Right lobe of liver (tissue), 6 donors: ENCODE results near the gene ZFAND3. TPM values are rescaled to one million over a fixed set of nuclear protein-coding genes. Genes with fewer than 3 reads are reported as not detected.

Experiments used
- ATAC-seq, 4 donors: fragments of 200-7000 bp; cut with Tn5 transposase; one replicate each; pipeline ENCODE4 v1.9.1; 2020; ENCODE audit warnings: mild to moderate bottlenecking in 4 of 4, moderate library complexity in 4 of 4
- DNase-seq, 3 donors: peaks; one replicate each; pipeline ENCODE4 v3.0.0-alpha.2; 2020
- H3K27ac ChIP-seq, 3 donors: fragments of 200-600 bp; one replicate each; pipeline ENCODE4 v1.8.0; 2022
- H3K27me3 ChIP-seq, 2 donors: fragments of 200-600 bp; one replicate each; pipeline ENCODE4 v1.8.0; 2022
- H3K36me3 ChIP-seq, 4 donors: fragments of 200-600 bp; sonication (generic) in 1 of 4; one replicate each; pipeline versions ENCODE4 v1.5.1 to v1.8.0; 2017 to 2022; ENCODE audit warnings: control low read depth in 1 of 4
- H3K4me1 ChIP-seq, 4 donors: fragments of 200-600 bp; sonication (generic) in 1 of 4; one replicate each; pipeline versions ENCODE4 v1.5.1 to v1.8.0; 2017 to 2022; ENCODE audit warnings: control low read depth in 1 of 4
- H3K4me3 ChIP-seq, 3 donors: fragments of 200-600 bp; one replicate each; pipeline ENCODE4 v1.8.0; 2022
- H3K9me3 ChIP-seq, 4 donors: fragments of 200-600 bp; sonication (generic) in 1 of 4; one replicate each; pipeline versions ENCODE4 v1.5.1 to v1.8.0; 2017 to 2022; ENCODE audit warnings: control low read depth in 1 of 4
- POLR2A ChIP-seq: fragments of 450-650 bp; IDR thresholded peaks from one replicate; pipeline ENCODE4 v1.6.1; 2017; ENCODE audit warnings: antibody characterized with exemption, mild to moderate bottlenecking
- WGBS: methylation state at CpG from one replicate; pipeline ENCODE4 v1.1.6; 2018; ENCODE audit warnings: low coverage, low lambda C conversion rate; ENCODE audit not compliant: insufficient coverage; ENCODE audit errors: missing lambda C conversion rate; 5-methylcytosine and 5-hydroxymethylcytosine counted together
- intact Hi-C, 2 donors: fragments of 100-400 bp; cut with DNase I; formaldehyde crosslinking; loops; one replicate each; pipeline versions ENCODE4 v1.11.2 to v1.14.1; 2022
- total RNA-seq, 6 experiments: library from RNA; depleted of rRNA in 2 of 6; stranded (reverse); fragments of >200 nt in 2 of 6; fragmentation: NEBNext Ultra II Directional in 3 of 6; extraction: Animal tissue kit (Norgen Biotek cat#: 25700) in 3 of 6; gene quantifications; one replicate each; pipeline versions ENCODE4 v1.1.0 to v1.2.4, GENCODE V29; 2016 to 2023
- TF ChIP-seq, protein P1 (sequence below), 4 donors: fragments of 200-600 bp in 3 of 4; fragments of 450-650 bp in 1 of 4; IDR thresholded peaks; one replicate each; pipeline versions ENCODE4 v1.5.1 to v1.8.0; 2016 to 2022; ENCODE audit warnings: antibody characterized with exemption in 4 of 4, mild to moderate bottlenecking in 2 of 4
- donor health status: DM: no; HTN: yes; CAD: no.
- donor health status: DM: no; HTN: no; CAD: no.
- donor health status: DM: no; HTN: no; CAD: no.
- donor health status: DM: no; HTN: yes; CAD: no.
- donor health status: DM: no; HTN: yes; CAD: no.

The ZFAND3 gene
- total RNA-seq, 6 experiments from 2014 or later, result 43.1 to 66.5 (median 53.2) TPM

DNA sequence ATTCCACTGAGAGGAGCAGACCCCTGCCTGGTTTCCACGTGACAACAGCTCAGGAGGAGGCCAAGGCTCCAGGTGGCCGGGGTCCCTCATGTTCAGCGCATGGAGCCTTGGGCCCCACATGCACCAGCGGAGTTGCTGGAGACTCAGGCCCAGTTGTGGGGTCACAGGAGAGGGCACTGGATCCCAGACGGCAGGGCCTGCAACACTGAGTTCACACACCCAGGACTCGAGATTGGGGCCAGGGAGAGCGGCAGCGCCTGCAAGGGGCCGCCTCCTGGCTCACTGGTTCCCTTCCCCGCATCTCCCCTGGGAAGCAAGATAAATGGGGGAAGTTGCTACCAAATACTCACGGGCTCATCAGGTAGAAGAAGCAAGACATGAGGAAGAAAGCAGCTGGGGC is 348.1 kb downstream of the ZFAND3 start:
- Histone ChIP-seq H3K27ac (no peak overlapping the region), H3K27me3 (no peaks in the 10 kb centered on the region), H3K36me3 (no peaks in the 10 kb centered on the region), H3K9me3 (no peaks in the 10 kb centered on the region), H3K4me3 (no peak overlapping the region), H3K4me1 (peaks cover 0 to 40% (median 17%) of the 10 kb centered on the region in 4 donors)
- intact Hi-C loops, result no loop called here
- ATAC-seq, result no peak
- WGBS, result 60% methylated on average over 1 of the region's 11 CpGs
- DNase-seq, result no peak
- no peak for TF ChIP-seq POLR2A
- TF ChIP-seq, protein P1, sequence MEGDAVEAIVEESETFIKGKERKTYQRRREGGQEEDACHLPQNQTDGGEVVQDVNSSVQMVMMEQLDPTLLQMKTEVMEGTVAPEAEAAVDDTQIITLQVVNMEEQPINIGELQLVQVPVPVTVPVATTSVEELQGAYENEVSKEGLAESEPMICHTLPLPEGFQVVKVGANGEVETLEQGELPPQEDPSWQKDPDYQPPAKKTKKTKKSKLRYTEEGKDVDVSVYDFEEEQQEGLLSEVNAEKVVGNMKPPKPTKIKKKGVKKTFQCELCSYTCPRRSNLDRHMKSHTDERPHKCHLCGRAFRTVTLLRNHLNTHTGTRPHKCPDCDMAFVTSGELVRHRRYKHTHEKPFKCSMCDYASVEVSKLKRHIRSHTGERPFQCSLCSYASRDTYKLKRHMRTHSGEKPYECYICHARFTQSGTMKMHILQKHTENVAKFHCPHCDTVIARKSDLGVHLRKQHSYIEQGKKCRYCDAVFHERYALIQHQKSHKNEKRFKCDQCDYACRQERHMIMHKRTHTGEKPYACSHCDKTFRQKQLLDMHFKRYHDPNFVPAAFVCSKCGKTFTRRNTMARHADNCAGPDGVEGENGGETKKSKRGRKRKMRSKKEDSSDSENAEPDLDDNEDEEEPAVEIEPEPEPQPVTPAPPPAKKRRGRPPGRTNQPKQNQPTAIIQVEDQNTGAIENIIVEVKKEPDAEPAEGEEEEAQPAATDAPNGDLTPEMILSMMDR (IDR thresholded peaks at IDR 0.05), result no peak

DNA sequence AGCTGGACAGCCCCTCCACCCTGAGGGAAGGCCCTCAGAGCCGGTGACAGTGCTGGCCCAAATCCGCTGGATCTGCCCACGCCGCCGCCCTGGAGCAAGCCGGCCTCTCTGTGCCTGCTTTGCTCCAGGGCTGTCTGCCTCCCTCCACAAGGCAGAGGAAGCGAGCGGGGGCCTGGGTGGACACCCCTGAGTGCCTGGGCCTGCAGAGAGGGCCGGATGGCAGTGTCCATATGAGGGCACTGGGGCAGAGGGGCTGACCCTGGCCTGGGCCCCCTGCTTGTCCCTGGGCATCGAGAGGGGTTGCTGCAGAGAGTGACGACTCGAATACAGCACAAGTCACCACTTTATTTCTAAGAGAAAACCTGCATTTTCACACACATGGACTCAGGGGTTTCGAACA is 348.6 kb downstream of the ZFAND3 start:
- ATAC-seq (no peak), DNase-seq (peak in 1 of 3 donors; percentile 44)
- Histone ChIP-seq H3K4me1 (peaks cover 0 to 43% (median 16%) of the 10 kb centered on the region in 4 donors), H3K27ac (no peak overlapping the region), H3K9me3 (no peaks in the 10 kb centered on the region), H3K4me3 (no peak overlapping the region), H3K27me3 (no peaks in the 10 kb centered on the region), H3K36me3 (no peaks in the 10 kb centered on the region)
- WGBS, result 65% methylated on average over 2 of the region's 13 CpGs
- intact Hi-C loops, result no loop called here
- TF ChIP-seq POLR2A, result no peak
- TF ChIP-seq, protein P1 (IDR thresholded peaks at IDR 0.05), result no peak

DNA sequence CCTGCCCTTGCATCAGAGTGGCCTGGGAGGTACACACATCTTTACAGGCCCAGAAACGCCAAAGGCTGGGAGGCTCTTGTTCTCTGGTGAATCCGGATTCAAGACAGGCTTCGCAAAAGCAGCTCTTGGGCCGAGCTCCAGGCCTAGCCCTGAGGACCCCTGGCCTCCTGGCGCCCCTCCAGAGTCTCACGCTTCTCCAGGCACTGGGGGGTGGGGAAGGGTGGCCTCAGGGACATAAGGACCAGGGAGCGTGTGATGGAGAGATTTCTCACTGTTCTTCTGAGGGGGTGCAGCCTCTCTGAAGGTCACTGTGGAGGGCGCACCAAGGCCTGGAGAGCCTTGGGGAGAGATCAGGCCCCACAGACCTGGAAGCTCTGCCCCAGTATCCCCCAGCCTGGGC is 349.2 kb downstream of the ZFAND3 start:
- no peaks in the 10 kb centered on the region for H3K27me3 ChIP-seq
- ATAC-seq (no peak), DNase-seq (peak in 1 of 3 donors; percentile 54)
- no CpG with 5 or more reads among the region's 8 CpGs for WGBS
- intact Hi-C loops, result no loop called here
- peaks cover 0 to 38% (median 13%) of the 10 kb centered on the region in 4 donors for H3K4me1 ChIP-seq
- no peaks in the 10 kb centered on the region for H3K36me3 ChIP-seq
- TF ChIP-seq, protein P1 (IDR thresholded peaks at IDR 0.05), result no peak
- no peak for TF ChIP-seq POLR2A
- H3K4me3 ChIP-seq, result no peak overlapping the region
- H3K27ac ChIP-seq, result no peak overlapping the region
- H3K9me3 ChIP-seq, result no peaks in the 10 kb centered on the region

DNA sequence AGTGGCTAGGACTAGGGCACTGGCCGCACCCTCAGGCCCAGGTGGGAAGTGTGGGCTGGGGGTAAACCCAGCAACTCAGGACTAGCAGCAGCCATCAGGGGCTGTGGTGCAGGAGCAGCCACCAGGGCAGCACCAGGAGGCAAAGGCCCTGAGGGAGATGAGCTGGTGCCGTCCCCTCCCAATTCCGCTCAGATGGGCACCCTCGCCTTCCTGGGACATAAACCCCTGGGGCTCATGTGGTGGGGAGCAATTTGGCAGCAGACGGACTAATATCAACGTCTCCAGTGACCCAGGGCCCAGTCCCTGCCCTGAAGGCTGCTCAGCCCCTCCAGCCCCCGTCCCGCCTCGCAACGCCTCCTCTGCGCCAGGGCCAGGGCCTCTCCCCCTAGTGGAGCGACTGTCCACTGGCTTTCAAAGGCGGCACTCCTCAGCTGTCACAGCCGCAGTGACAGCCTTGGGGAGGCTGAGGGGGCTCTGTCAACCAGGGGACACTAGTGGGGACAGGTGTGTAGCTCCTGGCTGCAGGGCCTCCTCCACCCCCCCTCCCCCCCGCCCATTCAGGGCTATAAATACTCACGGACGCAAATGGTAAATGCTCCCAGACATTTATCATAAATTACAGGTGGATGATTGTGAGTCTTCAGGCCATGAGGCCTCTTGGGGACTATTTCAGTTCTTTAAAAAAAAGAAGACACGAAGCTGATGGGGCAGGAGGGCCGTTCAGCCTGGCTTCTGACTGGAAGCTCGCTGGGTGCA is 349.9 kb downstream of the ZFAND3 start:
- WGBS, result 91% methylated on average over 3 of the region's 20 CpGs
- no peaks in the 10 kb centered on the region for H3K9me3 ChIP-seq
- DNase-seq, result peak in 1 of 3 donors; percentile 48
- H3K4me3 ChIP-seq, result no peak overlapping the region
- no peaks in the 10 kb centered on the region for H3K36me3 ChIP-seq
- H3K27me3 ChIP-seq, result no peaks in the 10 kb centered on the region
- no peak for ATAC-seq
- H3K27ac ChIP-seq, result peak overlapping the region in 2 of 3 donors; percentile 27 to 29
- H3K4me1 ChIP-seq, result peaks cover 0 to 31% (median 10%) of the 10 kb centered on the region in 4 donors
- intact Hi-C loops, result no loop called here
- no peak for TF ChIP-seq POLR2A
- TF ChIP-seq, protein P1 (IDR thresholded peaks at IDR 0.05), result no peak
